Adrenal gland (tissue), 5 donors: ENCODE measurements around the gene PEAR1.

Source experiments
- CTCF ChIP-seq, 6 experiments: fragments of 450-650 bp in 4 of 6; fragments of 200-600 bp in 2 of 6; sonication (generic) in 1 of 6; IDR thresholded peaks; 1 replicate in 5 of 6; 2 replicates in 1 of 6; pipeline versions ENCODE4 v1.5.1 to v1.8.0; 2016 to 2021; ENCODE audit warnings: antibody characterized with exemption in 6 of 6, mild to moderate bottlenecking in 2 of 6, moderate library complexity in 1 of 6
- POLR2A ChIP-seq, 2 donors: fragments of 450-650 bp; IDR thresholded peaks; one replicate each; pipeline ENCODE4 v1.6.1; 2017; ENCODE audit warnings: antibody characterized with exemption in 2 of 2, mild to moderate bottlenecking in 2 of 2, moderate library complexity in 1 of 2
- donor health status: DM: no; HTN: no; CAD: no.

GRCh38 chr1:156929596-156930238 is 36.2 kb downstream of the PEAR1 start:
- TF ChIP-seq CTCF (IDR thresholded peaks at IDR 0.05), result no peak
- TF ChIP-seq POLR2A (IDR thresholded peaks at IDR 0.05), result no peak
